Measurements from ENCODE around the gene MYADML2.

The MYADML2 gene

DNA sequence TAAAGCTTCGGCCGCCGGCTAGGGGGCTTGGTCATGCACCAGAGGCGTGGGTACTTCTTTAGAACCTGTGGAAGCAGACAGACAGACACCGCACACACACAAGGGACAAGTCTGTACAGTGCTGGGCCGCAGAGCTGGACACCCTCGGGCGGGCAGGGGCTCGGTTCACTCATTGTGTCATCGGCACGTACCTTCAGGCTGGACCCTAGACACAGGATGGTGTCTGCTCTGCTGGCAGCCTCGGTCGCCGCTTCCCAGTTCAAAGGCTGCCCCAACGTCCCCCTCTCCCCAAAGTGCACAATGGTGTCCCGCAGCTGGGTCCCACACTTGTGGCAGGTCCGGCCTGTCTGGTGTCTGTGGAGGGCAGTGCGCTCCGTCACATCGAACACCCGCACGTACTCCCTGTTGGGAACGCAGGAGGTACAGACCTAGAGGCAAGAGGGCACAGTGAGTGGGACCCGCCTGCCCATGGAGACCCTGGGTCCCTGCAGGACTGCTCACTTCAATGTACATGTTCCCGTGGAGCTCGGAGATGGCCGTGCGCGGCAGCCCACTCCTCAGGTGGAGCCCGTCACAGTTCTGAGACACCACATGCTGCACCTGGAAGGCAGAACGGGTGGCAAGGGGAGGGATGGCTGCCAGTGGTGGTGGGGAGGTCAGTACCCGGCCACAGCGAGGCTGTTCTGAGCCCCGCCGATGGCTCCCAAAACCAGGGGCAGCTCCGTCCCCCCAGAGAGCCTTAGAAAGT is 32.8 kb downstream of the MYADML2 start:
- H3K9ac ChIP-seq (ENCODE audit: low read length), result no peak overlapping the region
- peaks cover 33% of the 10 kb centered on the region for H3K79me2 ChIP-seq (ENCODE audit: insufficient read depth, low read length)
- peaks cover 5% of the 10 kb centered on the region; the same call in 1 of the 2 replicates for H3F3A ChIP-seq (ENCODE audit: insufficient read depth)
- H3K27me3 ChIP-seq (ENCODE audit: low read length), result no peaks in the 10 kb centered on the region
- H3K36me3 ChIP-seq (ENCODE audit: low read length), result no peaks in the 10 kb centered on the region
- no peak overlapping the region for H3K27ac ChIP-seq (ENCODE audit: low read depth, low read length)
- H3K9me3 ChIP-seq (ENCODE audit: insufficient read depth, low read length), result no peaks in the 10 kb centered on the region
- no peak overlapping the region for H3K4me2 ChIP-seq (ENCODE audit: low read depth, low read length, poor library complexity, severe bottlenecking)
- H2AFZ ChIP-seq (ENCODE audit: low read depth, low read length, severe bottlenecking), result no peak overlapping the region
- H3K4me3 ChIP-seq (ENCODE audit: insufficient read depth, low read length, poor library complexity, severe bottlenecking), result no peak overlapping the region
- no peaks in the 10 kb centered on the region for H4K20me1 ChIP-seq (ENCODE audit: low read depth, low read length)
- H3K9me2 ChIP-seq (replicated peaks; ENCODE audit: insufficient read depth, low read length), result no peaks in the 10 kb centered on the region
- no peak for TF ChIP-seq CTCF (IDR thresholded peaks at IDR 0.05; ENCODE audit: insufficient read depth, low read length, poor library complexity, severe bottlenecking)

GRCh38 chr17:81913394-81914102 is 33.5 kb downstream of the MYADML2 start:
- Histone ChIP-seq H3K27me3 (ENCODE audit: low read length) (no peaks in the 10 kb centered on the region), H3K9me3 (ENCODE audit: insufficient read depth, low read length) (no peaks in the 10 kb centered on the region), H3K4me2 (ENCODE audit: low read depth, low read length, poor library complexity, severe bottlenecking) (no peak overlapping the region), H3F3A (ENCODE audit: insufficient read depth) (peaks cover 5% of the 10 kb centered on the region; the same call in 1 of the 2 replicates), H3K4me3 (ENCODE audit: insufficient read depth, low read length, poor library complexity, severe bottlenecking) (no peak overlapping the region), H3K9ac (ENCODE audit: low read length) (no peak overlapping the region), H2AFZ (ENCODE audit: low read depth, low read length, severe bottlenecking) (no peak overlapping the region), H3K27ac (ENCODE audit: low read depth, low read length) (no peak overlapping the region), H3K36me3 (ENCODE audit: low read length) (no peaks in the 10 kb centered on the region), H4K20me1 (ENCODE audit: low read depth, low read length) (no peaks in the 10 kb centered on the region), H3K79me2 (ENCODE audit: insufficient read depth, low read length) (peaks cover 30% of the 10 kb centered on the region), H3K9me2 (replicated peaks; ENCODE audit: insufficient read depth, low read length) (no peaks in the 10 kb centered on the region)
- TF ChIP-seq CTCF (IDR thresholded peaks at IDR 0.05; ENCODE audit: insufficient read depth, low read length, poor library complexity, severe bottlenecking) (no peak), EZH2phosphoT487 (conservative IDR thresholded peaks at IDR 0.05; ENCODE audit: low read length) (no peak)

DNA sequence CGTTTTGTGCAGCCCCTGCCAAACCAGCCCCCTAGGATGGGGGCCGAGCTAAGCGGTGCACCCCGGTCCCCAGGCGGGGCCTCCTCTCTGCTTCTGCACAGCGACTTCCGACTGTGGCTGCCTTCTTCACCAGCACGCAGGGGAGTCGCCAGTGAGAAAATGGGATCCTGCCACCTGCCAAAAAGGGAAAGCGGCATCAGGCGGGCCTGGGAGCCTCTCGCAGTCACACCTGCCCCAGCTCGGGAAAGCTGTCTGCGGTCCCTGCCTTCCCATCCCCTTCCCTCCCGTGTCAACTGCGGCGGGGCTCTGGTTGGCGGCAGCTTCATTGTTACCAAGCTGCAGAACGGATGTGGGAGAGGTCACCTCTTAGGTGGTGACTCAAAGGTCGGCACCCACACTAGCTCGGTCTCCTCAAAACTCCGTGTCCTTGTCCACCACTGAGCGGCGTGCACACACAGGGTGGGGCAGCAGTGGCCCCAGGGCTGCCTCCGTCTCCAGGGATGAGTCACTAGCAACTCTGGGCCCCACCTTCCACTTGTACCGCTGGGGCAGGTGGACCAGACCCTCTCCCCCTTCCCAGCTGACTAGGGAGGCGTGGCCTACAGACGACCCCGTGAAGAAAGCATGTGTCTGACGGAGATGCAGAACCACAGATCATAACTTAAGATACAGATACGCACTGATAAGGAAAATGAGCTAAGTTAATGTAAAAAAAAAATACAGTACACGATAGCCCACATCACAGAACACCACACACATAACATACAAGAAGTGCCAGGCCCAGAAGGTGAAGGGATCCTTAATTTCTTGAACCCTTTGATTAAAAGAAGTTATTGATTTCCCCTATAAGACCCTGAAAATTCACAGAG is 34.4 kb downstream of the MYADML2 start:
- no peaks in the 10 kb centered on the region for H3K36me3 ChIP-seq (ENCODE audit: low read length)
- H3K27ac ChIP-seq (ENCODE audit: low read depth, low read length), result no peak overlapping the region
- H3K79me2 ChIP-seq (ENCODE audit: insufficient read depth, low read length), result peaks cover 30% of the 10 kb centered on the region

More for the DNA sequence above, 34.4 kb downstream of the MYADML2 start:
- H3K9me3 ChIP-seq (ENCODE audit: insufficient read depth, low read length), result no peaks in the 10 kb centered on the region
- H3F3A ChIP-seq (ENCODE audit: insufficient read depth), result peaks cover 5% of the 10 kb centered on the region; the same call in 1 of the 2 replicates
- H3K4me3 ChIP-seq (ENCODE audit: insufficient read depth, low read length, poor library complexity, severe bottlenecking), result no peak overlapping the region
- H3K9me2 ChIP-seq (replicated peaks; ENCODE audit: insufficient read depth, low read length), result no peaks in the 10 kb centered on the region
- H3K27me3 ChIP-seq (ENCODE audit: low read length), result no peaks in the 10 kb centered on the region
- TF ChIP-seq CTCF (IDR thresholded peaks at IDR 0.05; ENCODE audit: insufficient read depth, low read length, poor library complexity, severe bottlenecking) (no peak), EZH2phosphoT487 (conservative IDR thresholded peaks at IDR 0.05; ENCODE audit: low read length) (no peak)
- H3K4me2 ChIP-seq (ENCODE audit: low read depth, low read length, poor library complexity, severe bottlenecking), result no peak overlapping the region
- H2AFZ ChIP-seq (ENCODE audit: low read depth, low read length, severe bottlenecking), result no peak overlapping the region
- no peak overlapping the region for H3K9ac ChIP-seq (ENCODE audit: low read length)
- no peaks in the 10 kb centered on the region for H4K20me1 ChIP-seq (ENCODE audit: low read depth, low read length)

Measured in SU-DHL-6 (cell line).